Neuronal stem cell (in vitro differentiated cells): ENCODE data around the gene PLCH1.

Source experiments
- DNase-seq: peaks from one replicate; pipeline ENCODE4 v3.0.0-alpha.2; 2013; ENCODE audit warnings: low spot score
- H2AFZ ChIP-seq: one replicate; pipeline ENCODE4 v1.6.1; 2013; ENCODE audit warnings: mild to moderate bottlenecking, low read length, inconsistent platforms
- H2AK5ac ChIP-seq: 2 replicates; pipeline ENCODE4 v1.6.1; 2013; ENCODE audit warnings: low read depth, mild to moderate bottlenecking, inconsistent platforms, low read length, moderate library complexity, mixed read lengths
- H2BK120ac ChIP-seq: 2 replicates; pipeline ENCODE4 v1.6.1; 2013; ENCODE audit warnings: low read depth, mild to moderate bottlenecking, inconsistent platforms, low read length, moderate library complexity, mixed read lengths
- H2BK12ac ChIP-seq: one replicate; pipeline ENCODE4 v1.6.1; 2013; ENCODE audit warnings: low read length, inconsistent platforms
- H2BK15ac ChIP-seq: 2 replicates; pipeline ENCODE4 v1.6.1; 2013; ENCODE audit warnings: mild to moderate bottlenecking, low read length, inconsistent platforms, mixed read lengths
- H2BK5ac ChIP-seq: one replicate; pipeline ENCODE4 v1.6.1; 2013; ENCODE audit warnings: inconsistent platforms, mild to moderate bottlenecking, low read length, moderate library complexity
- H3K14ac ChIP-seq: one replicate; pipeline ENCODE4 v1.6.1; 2013; ENCODE audit warnings: low read length, inconsistent platforms
- H3K18ac ChIP-seq: 2 replicates; pipeline ENCODE4 v1.6.1; 2013; ENCODE audit warnings: low read length, inconsistent platforms
- H3K23ac ChIP-seq: 2 replicates; pipeline ENCODE4 v1.6.1; 2013; ENCODE audit warnings: low read depth, mild to moderate bottlenecking, mixed read lengths, low read length, inconsistent platforms; ENCODE audit not compliant: poor library complexity
- H3K27ac ChIP-seq: replicated peaks from 3 replicates; pipeline ENCODE4 v1.5.1; 2013; ENCODE audit warnings: low read length, inconsistent platforms
- H3K27me3 ChIP-seq, 3 experiments: 2 replicates each; pipeline ENCODE4 v1.6.1; 2013; ENCODE audit warnings: low read length in 3 of 3, mild to moderate bottlenecking in 2 of 3, inconsistent platforms in 1 of 3, low read depth in 1 of 3, mixed read lengths in 1 of 3, moderate library complexity in 1 of 3; ENCODE audit not compliant: control insufficient read depth in 3 of 3, insufficient read depth in 3 of 3
- H3K36me3 ChIP-seq, 2 donors: replicated peaks in 1 of 2; 2 replicates each; pipeline ENCODE4 v1.6.1; 2013; ENCODE audit warnings: low read length in 2 of 2; ENCODE audit not compliant: control insufficient read depth in 2 of 2, insufficient read depth in 2 of 2
- H3K4ac ChIP-seq: 2 replicates; pipeline ENCODE4 v1.6.1; 2013; ENCODE audit warnings: inconsistent platforms, mild to moderate bottlenecking, low read length, moderate library complexity
- H3K4me1 ChIP-seq, 2 donors: 1 replicate in 1 of 2; 2 replicates in 1 of 2; pipeline ENCODE4 v1.6.1; 2013; ENCODE audit warnings: low read length in 2 of 2, low read depth in 1 of 2; ENCODE audit not compliant: control insufficient read depth in 2 of 2, insufficient read depth in 1 of 2
- H3K4me2 ChIP-seq: one replicate; pipeline ENCODE4 v1.6.1; 2013; ENCODE audit warnings: mild to moderate bottlenecking, low read length, inconsistent platforms; ENCODE audit not compliant: insufficient read depth, poor library complexity, severe bottlenecking
- H3K4me3 ChIP-seq, 2 donors: 2 replicates each; pipeline ENCODE4 v1.5.1; 2013; ENCODE audit warnings: low read length in 2 of 2, mild to moderate bottlenecking in 2 of 2, inconsistent platforms in 1 of 2, moderate library complexity in 1 of 2
- H3K79me1 ChIP-seq: one replicate; pipeline ENCODE4 v1.6.1; 2013; ENCODE audit warnings: low read depth, mild to moderate bottlenecking, inconsistent platforms, low read length, moderate library complexity
- H3K9ac ChIP-seq: one replicate; pipeline ENCODE4 v1.6.1; 2013; ENCODE audit warnings: mild to moderate bottlenecking, low read depth, low read length, inconsistent platforms; ENCODE audit not compliant: poor library complexity
- H3K9me3 ChIP-seq, 2 donors: replicated peaks in 1 of 2; 2 replicates each; pipeline versions ENCODE3 to v1.6.1; 2013; ENCODE audit warnings: low read length in 2 of 2, mild to moderate bottlenecking in 2 of 2, inconsistent platforms in 1 of 2, low read depth in 1 of 2, mixed read lengths in 1 of 2, moderate library complexity in 1 of 2; ENCODE audit not compliant: control insufficient read depth in 2 of 2, insufficient read depth in 1 of 2
- H4K8ac ChIP-seq: one replicate; pipeline ENCODE4 v1.6.1; 2013; ENCODE audit warnings: low read depth, mild to moderate bottlenecking, inconsistent platforms, low read length, moderate library complexity
- H4K91ac ChIP-seq: one replicate; pipeline ENCODE4 v1.6.1; 2013; ENCODE audit warnings: low read length, low read depth, mild to moderate bottlenecking, inconsistent platforms; ENCODE audit not compliant: poor library complexity
- WGBS, 2 donors: extraction: QIAGEN DNeasy Blood & Tissue Kit; methylation state at CpG; one replicate each; pipeline ENCODE4 v1.1.7; 2013; ENCODE audit warnings: missing lambda C conversion rate in 2 of 2, mixed read lengths in 1 of 2; ENCODE audit not compliant: insufficient read length in 2 of 2, insufficient replicate concordance in 1 of 2; ENCODE audit errors: extremely low coverage in 2 of 2; 5-methylcytosine and 5-hydroxymethylcytosine counted together

PLCH1 gene

DNA sequence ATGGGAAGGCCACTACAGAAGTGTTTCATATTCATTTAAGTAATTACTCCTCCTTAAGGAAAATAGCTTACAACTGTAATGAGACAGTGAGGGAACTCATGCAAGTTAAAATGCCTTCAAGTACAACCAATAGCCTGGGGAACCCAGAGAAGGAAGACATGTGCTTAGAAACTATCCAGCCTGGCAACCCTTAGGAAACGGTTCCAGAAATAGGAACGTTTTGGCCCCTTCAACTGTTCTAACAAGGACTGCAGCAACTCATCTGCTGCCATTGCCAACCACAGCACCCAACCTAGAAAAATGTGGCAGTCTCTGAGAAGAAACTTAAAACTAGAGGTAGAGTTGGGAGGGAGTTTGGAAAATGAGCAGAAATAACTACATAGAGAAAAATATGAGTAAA, 303.8 kb downstream of the PLCH1 start:
- no CpG with 5 or more reads among the region's 2 CpGs for WGBS, 2 donors
- Histone ChIP-seq H3K27ac (no peak overlapping the region), H3K79me1 (no peaks in the 10 kb centered on the region), H3K23ac (no peak overlapping the region), H3K27me3 (no peaks in the 10 kb centered on the region), H3K9me3 (no peaks in the 10 kb centered on the region), H4K91ac (no peak overlapping the region), H3K18ac (no peak overlapping the region), H2AFZ (no peak overlapping the region), H4K8ac (no peak overlapping the region), H3K36me3 (no peaks in the 10 kb centered on the region), H3K14ac (no peak overlapping the region), H2BK15ac (no peak overlapping the region), H2BK5ac (no peak overlapping the region), H3K4me1 (no peaks in the 10 kb centered on the region), H2BK120ac (no peak overlapping the region), H2AK5ac (no peak overlapping the region), H2BK12ac (no peak overlapping the region), H3K4me2 (no peak overlapping the region), H3K4ac (no peak overlapping the region), H3K9ac (no peak overlapping the region), H3K4me3 (no peak overlapping the region)
- no peak for DNase-seq

DNA sequence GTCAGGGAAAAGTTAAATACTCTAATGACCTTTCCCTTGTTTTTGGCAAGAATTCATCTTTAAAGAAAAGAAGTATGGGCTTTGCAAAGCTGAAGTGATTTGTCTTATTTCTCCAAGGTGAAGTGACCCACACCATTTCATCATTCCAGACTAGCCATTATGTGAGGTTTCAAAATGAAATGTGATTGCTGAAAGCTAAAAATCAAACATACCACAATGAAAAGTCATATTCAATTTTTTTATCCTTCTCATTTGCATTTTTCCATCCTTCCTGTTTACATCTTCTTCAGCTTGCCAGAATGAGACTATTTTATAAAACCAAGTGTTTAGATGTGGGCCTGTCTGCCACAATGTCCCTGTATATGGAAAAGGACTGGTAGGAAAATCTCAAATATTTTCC, 309.1 kb downstream of the PLCH1 start:
- no peak overlapping the region for H3K4ac ChIP-seq
- no peak overlapping the region for H3K18ac ChIP-seq
- no peak overlapping the region for H2AFZ ChIP-seq
- H3K9ac ChIP-seq = no peak overlapping the region
- no peak overlapping the region for H4K91ac ChIP-seq
- DNase-seq = no peak
- no peak overlapping the region for H3K4me2 ChIP-seq
- no peaks in the 10 kb centered on the region for H3K4me1 ChIP-seq
- H3K14ac ChIP-seq = no peak overlapping the region
- no peak overlapping the region for H3K27ac ChIP-seq
- H3K27me3 ChIP-seq = no peaks in the 10 kb centered on the region
- no peaks in the 10 kb centered on the region for H3K79me1 ChIP-seq
- H4K8ac ChIP-seq = no peak overlapping the region
- no peak overlapping the region for H2BK120ac ChIP-seq
- H2BK12ac ChIP-seq = no peak overlapping the region
- no peak overlapping the region for H2BK5ac ChIP-seq
- H3K9me3 ChIP-seq = no peaks in the 10 kb centered on the region
- no peak overlapping the region for H3K4me3 ChIP-seq
- H2AK5ac ChIP-seq = no peak overlapping the region
- no peak overlapping the region for H3K23ac ChIP-seq
- H2BK15ac ChIP-seq = no peak overlapping the region
- no peaks in the 10 kb centered on the region for H3K36me3 ChIP-seq

DNA sequence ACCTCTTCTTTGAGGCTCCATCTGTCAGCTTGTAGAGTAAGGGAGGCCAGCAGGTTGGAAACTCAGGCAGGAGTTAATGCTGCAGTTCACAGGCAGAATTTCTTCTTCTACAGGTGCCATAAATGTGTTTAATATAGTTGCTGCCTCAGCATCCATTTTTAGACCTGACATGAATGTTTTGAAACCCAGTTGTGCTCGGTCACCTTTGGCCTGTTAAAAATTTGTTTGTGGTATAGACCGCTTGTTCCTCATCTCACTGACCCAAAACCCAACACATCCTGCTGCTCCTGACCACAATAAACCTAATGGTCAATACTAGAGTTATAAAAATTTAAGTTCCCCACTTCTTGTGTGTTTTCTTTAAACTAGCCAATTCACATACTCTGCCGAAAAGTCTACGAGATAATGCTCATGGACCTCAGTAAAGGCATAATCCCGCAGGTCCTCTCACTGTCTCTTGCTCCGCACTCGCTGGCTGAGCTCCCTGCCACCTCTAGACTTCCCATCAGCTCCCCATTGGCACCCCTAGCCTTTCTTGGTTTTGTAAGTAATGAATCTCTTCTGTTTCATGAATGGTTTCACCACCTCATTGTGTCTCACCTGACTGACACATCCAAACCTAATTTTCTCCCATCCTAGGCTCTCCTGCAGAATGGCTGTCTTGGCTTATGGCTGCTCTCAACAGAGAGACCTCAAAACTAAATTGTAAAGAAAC, 312.9 kb downstream of the PLCH1 start:
- no peak overlapping the region for H3K14ac ChIP-seq
- peaks cover 5 to 17% of the 10 kb centered on the region in 2 donors for H3K9me3 ChIP-seq
- H3K18ac ChIP-seq = no peak overlapping the region
- H3K79me1 ChIP-seq = no peaks in the 10 kb centered on the region
- no peak overlapping the region for H4K91ac ChIP-seq
- H2AFZ ChIP-seq = no peak overlapping the region
- no peak overlapping the region for H2BK15ac ChIP-seq
- no CpG with 5 or more reads among the region's 7 CpGs for WGBS, 2 donors
- H2BK120ac ChIP-seq = no peak overlapping the region
- no peaks in the 10 kb centered on the region for H3K4me1 ChIP-seq
- no peak overlapping the region for H2AK5ac ChIP-seq
- no peak overlapping the region for H3K4ac ChIP-seq
- H3K4me3 ChIP-seq = no peak overlapping the region
- H3K4me2 ChIP-seq = no peak overlapping the region
- no peak overlapping the region for H2BK5ac ChIP-seq
- H3K27me3 ChIP-seq = no peaks in the 10 kb centered on the region
- no peak overlapping the region for H3K27ac ChIP-seq
- no peak overlapping the region for H2BK12ac ChIP-seq
- no peak overlapping the region for H3K23ac ChIP-seq
- no peak for DNase-seq
- no peaks in the 10 kb centered on the region for H3K36me3 ChIP-seq
- H3K9ac ChIP-seq = no peak overlapping the region
- no peak overlapping the region for H4K8ac ChIP-seq

DNA sequence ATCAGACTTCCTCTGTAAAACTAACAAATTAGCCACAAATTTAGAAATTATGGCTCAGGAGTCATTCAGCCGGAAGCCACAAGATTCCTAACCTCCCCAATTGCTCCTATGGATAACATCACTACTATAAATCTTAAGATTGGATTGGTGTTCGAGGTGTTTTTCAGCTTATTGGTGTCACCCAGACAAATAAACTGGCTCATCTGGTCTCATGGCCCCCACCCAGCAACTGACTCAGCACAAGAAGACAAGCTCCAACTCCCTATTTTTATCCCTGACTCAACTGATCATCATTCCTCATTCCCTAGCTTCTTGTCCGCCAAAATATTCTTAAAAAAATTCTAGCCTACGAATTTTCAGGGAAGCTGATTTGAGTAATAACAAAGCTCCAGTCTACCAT, 316.3 kb downstream of the PLCH1 start:
- Histone ChIP-seq H2BK120ac (no peak overlapping the region), H3K4me3 (no peak overlapping the region), H3K27ac (no peak overlapping the region), H3K4me1 (peaks cover 0 to 6% of the 10 kb centered on the region in 2 donors), H4K91ac (no peak overlapping the region), H2AK5ac (no peak overlapping the region), H3K9ac (no peak overlapping the region), H4K8ac (no peak overlapping the region), H3K36me3 (no peaks in the 10 kb centered on the region), H3K14ac (no peak overlapping the region), H2BK15ac (no peak overlapping the region), H3K4me2 (no peak overlapping the region), H3K27me3 (no peaks in the 10 kb centered on the region), H3K4ac (no peak overlapping the region), H3K23ac (no peak overlapping the region), H2BK12ac (no peak overlapping the region), H2BK5ac (no peak overlapping the region), H3K9me3 (peaks cover 5 to 27% of the 10 kb centered on the region in 2 donors), H2AFZ (no peak overlapping the region), H3K18ac (no peak overlapping the region), H3K79me1 (no peaks in the 10 kb centered on the region)
- no peak for DNase-seq
- no CpG with 5 or more reads among the region's 4 CpGs for WGBS, 2 donors
